Subcutaneous abdominal adipose tissue (tissue), 5 donors: ENCODE results near the gene BDKRB1.

Experiments used
- H3K27ac ChIP-seq: one replicate; pipeline ENCODE4 v1.7.0; 2013; ENCODE audit warnings: low read depth, mild to moderate bottlenecking, inconsistent platforms, low read length, moderate library complexity
- H3K27me3 ChIP-seq, 5 donors: one replicate each; pipeline ENCODE4 v1.7.0; 2013; ENCODE audit warnings: low read length in 5 of 5, inconsistent platforms in 1 of 5; ENCODE audit not compliant: control insufficient read depth in 5 of 5, insufficient read depth in 4 of 5
- H3K36me3 ChIP-seq, 5 donors: one replicate each; pipeline ENCODE4 v1.7.0; 2013; ENCODE audit warnings: low read length in 5 of 5; ENCODE audit not compliant: control insufficient read depth in 5 of 5, insufficient read depth in 5 of 5
- H3K4me1 ChIP-seq, 5 donors: one replicate each; pipeline ENCODE4 v1.7.0; 2013; ENCODE audit warnings: low read length in 5 of 5, mild to moderate bottlenecking in 3 of 5, moderate library complexity in 1 of 5; ENCODE audit not compliant: control insufficient read depth in 5 of 5, insufficient read depth in 5 of 5
- H3K4me3 ChIP-seq, 5 donors: one replicate each; pipeline ENCODE4 v1.7.0; 2013; ENCODE audit warnings: low read length in 5 of 5, low read depth in 1 of 5
- H3K9ac ChIP-seq, 5 donors: one replicate each; pipeline ENCODE4 v1.7.0; 2013; ENCODE audit warnings: low read length in 5 of 5, mild to moderate bottlenecking in 4 of 5, moderate library complexity in 3 of 5
- H3K9me3 ChIP-seq, 5 donors: one replicate each; pipeline ENCODE4 v1.7.0; 2013; ENCODE audit warnings: low read length in 5 of 5; ENCODE audit not compliant: control insufficient read depth in 5 of 5
- donor health status: healthy.
- donor health status: healthy.
- donor health status: healthy.
- donor health status: healthy.
- donor health status: healthy.

The BDKRB1 gene

DNA sequence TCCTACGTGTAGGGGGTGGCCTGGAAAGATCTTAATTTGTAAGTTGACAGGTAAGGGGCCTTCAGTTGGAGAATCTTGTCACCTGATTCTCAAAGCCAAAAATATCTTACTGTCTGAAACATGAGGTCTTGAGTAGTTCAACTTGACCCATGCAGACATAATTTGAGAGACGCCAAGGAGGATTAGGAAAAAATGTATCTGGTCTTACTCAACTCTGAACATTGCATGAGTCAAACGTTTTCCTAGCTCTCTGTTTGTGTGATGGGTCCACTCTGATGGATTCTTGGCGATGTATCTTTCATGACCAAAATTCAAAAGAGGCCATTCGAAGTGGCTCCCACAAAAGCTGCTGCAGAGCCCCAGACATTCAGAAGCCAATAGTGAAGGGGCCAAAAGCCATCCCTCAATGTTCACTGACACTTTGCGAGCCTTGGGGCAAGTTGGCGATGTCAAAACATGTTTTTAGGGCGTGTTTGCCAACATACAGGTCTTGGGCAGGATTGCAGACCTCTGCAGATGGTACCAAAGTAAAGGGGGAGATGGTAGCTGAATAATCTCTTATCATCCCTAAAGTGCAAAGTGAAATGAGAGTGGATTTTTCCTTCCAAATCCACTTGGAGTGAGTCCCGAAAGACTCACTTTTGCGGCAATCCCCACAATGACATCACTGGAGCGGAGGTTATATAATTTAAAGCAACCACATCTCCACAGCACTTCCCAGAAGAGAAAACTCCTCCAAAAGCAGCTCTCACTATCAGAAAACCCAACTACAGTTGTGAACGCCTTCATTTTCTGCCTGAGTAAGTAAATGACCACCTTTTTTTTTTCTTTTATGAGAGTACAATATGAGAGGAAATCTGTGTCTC is at the start of gene BDKRB1:
Gene BDKRB1, plus strand, starts transcription at position 710 of the 866 bp plus-strand sequence. CDS start 7,473 bp downstream, outside the sequence.
- Histone ChIP-seq H3K27ac (peak within 1 kb of the TSS; percentile 12), H3K36me3 (no peaks in the 10 kb centered on the region), H3K4me1 (peaks cover 0 to 19% (median 6%) of the 10 kb centered on the region in 5 donors), H3K9ac (no peak within 1 kb of the TSS), H3K9me3 (peaks cover 0 to 4% (median 0%) of the 10 kb centered on the region in 5 donors), H3K27me3 (peaks cover 0 to 11% (median 2%) of the 10 kb centered on the region in 5 donors), H3K4me3 (no peak within 1 kb of the TSS)

DNA sequence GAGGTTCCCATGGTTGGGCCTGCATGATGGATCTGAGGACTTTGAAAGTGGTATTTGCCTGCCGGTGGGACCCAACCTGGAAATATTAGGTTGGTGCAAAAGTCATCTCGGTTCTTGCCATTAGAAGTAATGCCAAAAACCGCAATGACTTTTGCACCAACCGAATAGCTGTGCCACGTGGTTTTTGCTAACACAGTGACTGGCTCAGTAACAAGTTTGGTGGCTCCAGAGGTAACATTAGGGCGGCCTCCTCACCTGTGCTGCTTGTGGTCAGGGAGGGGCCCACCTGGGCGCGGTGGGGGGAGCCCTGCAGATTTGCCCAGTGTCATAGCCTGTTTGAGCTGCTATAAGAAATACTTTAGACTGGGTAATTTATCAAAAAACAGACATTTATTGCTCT is 49.5 kb upstream of the BDKRB1 start:
- peaks cover 7 to 34% (median 19%) of the 10 kb centered on the region in 5 donors for H3K27me3 ChIP-seq
- no peaks in the 10 kb centered on the region for H3K36me3 ChIP-seq
- no peak overlapping the region for H3K9ac ChIP-seq
- H3K27ac ChIP-seq = no peak overlapping the region
- H3K4me1 ChIP-seq = peaks cover 2 to 35% (median 25%) of the 10 kb centered on the region in 5 donors
- peak overlapping the region; percentile 10 to 84 (median 70) for H3K4me3 ChIP-seq
- peaks cover 0 to 6% (median 4%) of the 10 kb centered on the region in 5 donors for H3K9me3 ChIP-seq

DNA sequence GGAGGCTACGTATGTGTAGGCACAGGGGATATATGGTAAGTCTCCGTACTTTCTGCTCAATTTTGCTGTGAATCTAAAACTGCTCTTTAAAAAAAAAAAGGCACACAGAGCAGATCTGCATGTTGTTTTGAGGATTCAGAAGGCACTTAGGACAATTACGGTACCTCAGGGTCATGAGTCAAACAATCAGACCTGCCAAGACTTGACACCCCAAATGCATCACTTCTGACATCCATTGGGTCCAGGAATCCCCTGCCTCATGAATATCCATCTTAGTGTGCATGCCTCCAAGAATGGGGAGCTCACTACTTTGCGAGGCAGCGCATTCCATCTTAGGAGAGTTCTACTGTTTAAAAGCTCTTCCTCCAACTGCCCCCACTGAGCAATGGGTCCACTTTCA is 48.3 kb upstream of the BDKRB1 start:
- H3K27ac ChIP-seq = no peak overlapping the region

DNA sequence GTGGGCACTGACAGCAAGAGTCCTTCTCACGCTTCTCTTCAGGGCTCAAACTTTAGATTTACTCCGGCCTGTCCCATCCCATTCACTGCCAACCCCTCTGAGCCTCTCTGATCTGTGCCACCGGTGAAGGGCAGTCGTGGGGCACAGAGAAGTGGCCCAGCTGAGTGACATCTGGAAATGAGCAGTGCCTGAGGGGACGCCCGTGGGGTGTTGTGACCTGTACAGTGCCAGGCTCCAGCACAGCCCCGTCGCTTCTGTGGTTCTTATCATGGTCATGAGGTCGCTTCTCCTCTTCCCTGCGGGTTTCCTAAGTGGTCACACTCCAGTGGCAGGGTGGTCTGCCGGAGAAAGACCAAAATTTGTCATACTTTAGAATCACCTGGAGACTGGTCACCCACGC is 47.3 kb upstream of the BDKRB1 start:
- H3K36me3 ChIP-seq = no peaks in the 10 kb centered on the region

More for the DNA sequence above, 48.3 kb upstream of the BDKRB1 start:
- Histone ChIP-seq H3K9ac (no peak overlapping the region), H3K27me3 (peaks cover 7 to 29% (median 16%) of the 10 kb centered on the region in 5 donors), H3K4me1 (peaks cover 2 to 35% (median 25%) of the 10 kb centered on the region in 5 donors), H3K36me3 (no peaks in the 10 kb centered on the region), H3K9me3 (peaks cover 8 to 16% (median 13%) of the 10 kb centered on the region in 5 donors), H3K4me3 (no peak overlapping the region)

DNA sequence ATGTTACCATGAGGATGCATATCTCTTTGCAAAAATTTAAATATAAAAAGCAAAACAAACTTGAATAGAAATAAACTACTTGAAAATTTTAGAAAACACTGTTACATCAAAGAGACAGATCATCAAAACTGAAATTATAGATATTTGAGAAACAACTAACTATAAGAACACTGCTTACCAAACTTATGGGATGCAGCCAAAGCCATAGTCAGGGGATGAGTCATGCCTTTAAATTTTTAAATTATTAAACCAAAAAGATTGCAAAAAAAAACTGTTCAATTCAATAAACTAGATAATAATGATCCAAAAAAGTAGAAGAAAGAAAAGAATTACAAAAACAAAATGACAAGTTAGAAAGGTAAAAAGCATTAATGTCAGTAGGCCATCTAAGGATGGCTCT is 43.9 kb upstream of the BDKRB1 start:
- H3K9ac ChIP-seq = no peak overlapping the region
- H3K27ac ChIP-seq = no peak overlapping the region
- H3K4me3 ChIP-seq = no peak overlapping the region
- no peaks in the 10 kb centered on the region for H3K36me3 ChIP-seq
- peaks cover 8 to 18% (median 14%) of the 10 kb centered on the region in 5 donors for H3K9me3 ChIP-seq
- peaks cover 0 to 14% (median 0%) of the 10 kb centered on the region in 5 donors for H3K4me1 ChIP-seq
- no peaks in the 10 kb centered on the region for H3K27me3 ChIP-seq

More for the DNA sequence above, 47.3 kb upstream of the BDKRB1 start:
- Histone ChIP-seq H3K27me3 (peaks cover 4 to 21% (median 13%) of the 10 kb centered on the region in 5 donors), H3K9ac (no peak overlapping the region), H3K4me3 (no peak overlapping the region), H3K9me3 (peaks cover 8 to 18% (median 14%) of the 10 kb centered on the region in 5 donors), H3K27ac (no peak overlapping the region), H3K4me1 (peaks cover 2 to 33% (median 23%) of the 10 kb centered on the region in 5 donors)

DNA sequence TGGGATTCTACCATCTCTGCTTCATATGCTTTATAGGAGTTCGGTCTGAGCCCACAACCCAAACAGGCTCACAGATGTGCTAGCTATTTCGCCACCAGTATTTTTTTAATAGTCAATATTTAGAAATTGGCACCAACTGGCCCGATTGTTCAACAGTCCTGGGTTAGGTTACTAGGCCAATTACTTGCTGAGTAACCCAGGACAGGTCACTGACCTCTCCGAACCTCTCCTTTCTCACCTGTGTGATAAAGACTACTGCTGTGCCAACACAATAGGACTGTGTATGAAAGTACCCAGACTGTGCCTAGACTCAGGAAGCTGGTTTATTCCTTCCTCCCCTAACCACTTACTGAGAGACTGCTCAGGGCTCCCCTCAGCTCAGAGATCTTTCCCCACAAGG is 43.1 kb upstream of the BDKRB1 start:
- no peak overlapping the region for H3K4me3 ChIP-seq
- H3K27me3 ChIP-seq = no peaks in the 10 kb centered on the region
- H3K9ac ChIP-seq = no peak overlapping the region
- H3K9me3 ChIP-seq = peaks cover 8 to 18% (median 14%) of the 10 kb centered on the region in 5 donors
- H3K36me3 ChIP-seq = no peaks in the 10 kb centered on the region
- peaks cover 0 to 16% (median 0%) of the 10 kb centered on the region in 5 donors for H3K4me1 ChIP-seq
- H3K27ac ChIP-seq = no peak overlapping the region

DNA sequence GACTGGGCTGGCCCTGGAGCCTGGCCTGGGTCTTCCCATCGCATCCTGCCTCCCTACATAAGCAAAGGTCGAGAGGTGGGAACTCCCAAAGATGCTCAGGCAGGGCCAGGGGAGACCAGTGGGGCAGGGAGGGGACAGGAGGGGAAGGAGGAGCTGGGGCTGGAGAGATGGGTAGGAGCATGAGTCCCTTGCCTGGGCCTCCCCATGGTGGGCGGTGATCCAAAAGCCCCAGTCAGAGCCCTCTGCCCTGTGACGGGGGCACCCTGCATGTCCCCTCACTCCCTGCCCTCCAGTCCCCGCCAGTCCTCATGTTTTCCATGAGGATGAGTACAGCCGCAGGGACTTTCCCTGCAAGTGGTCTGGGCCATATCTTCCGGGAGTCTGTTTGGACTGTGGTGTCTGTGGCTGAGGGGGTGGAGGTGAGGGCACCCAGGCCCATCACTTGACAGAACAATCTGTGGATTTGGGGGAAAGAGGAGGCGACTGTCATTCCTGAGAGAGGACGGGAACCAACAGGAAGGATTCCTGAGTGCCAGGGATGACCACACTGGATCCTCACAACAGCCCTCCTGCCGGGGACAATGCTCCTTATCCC is 42.0 kb upstream of the BDKRB1 start:
- H3K27ac ChIP-seq = no peak overlapping the region
- H3K4me3 ChIP-seq = no peak overlapping the region
- no peaks in the 10 kb centered on the region for H3K36me3 ChIP-seq
- peaks cover 0 to 16% (median 0%) of the 10 kb centered on the region in 5 donors for H3K4me1 ChIP-seq
- no peak overlapping the region for H3K9ac ChIP-seq
- H3K27me3 ChIP-seq = no peaks in the 10 kb centered on the region
- peaks cover 8 to 18% (median 14%) of the 10 kb centered on the region in 5 donors for H3K9me3 ChIP-seq

DNA sequence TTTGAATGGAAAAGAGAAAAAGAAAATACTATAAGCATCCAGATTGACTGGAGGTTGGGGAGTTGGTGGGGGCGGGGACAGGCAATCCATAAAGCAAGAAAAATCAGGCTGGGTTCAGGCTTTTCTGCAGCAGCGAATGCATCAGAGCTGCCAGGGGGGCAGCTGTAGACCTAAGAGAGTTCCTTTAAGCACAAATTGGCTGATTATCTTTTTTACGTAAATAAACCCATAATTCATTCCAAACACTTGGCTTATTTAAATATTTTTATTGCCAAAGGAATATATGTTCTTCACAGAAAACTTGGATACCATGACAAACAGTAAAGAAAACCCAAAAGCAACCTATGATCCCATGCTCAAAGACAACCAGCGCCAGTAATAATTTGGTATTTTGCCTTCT is 41.2 kb upstream of the BDKRB1 start:
- Histone ChIP-seq H3K9me3 (peaks cover 8 to 18% (median 14%) of the 10 kb centered on the region in 5 donors), H3K36me3 (no peaks in the 10 kb centered on the region), H3K27ac (no peak overlapping the region)

DNA sequence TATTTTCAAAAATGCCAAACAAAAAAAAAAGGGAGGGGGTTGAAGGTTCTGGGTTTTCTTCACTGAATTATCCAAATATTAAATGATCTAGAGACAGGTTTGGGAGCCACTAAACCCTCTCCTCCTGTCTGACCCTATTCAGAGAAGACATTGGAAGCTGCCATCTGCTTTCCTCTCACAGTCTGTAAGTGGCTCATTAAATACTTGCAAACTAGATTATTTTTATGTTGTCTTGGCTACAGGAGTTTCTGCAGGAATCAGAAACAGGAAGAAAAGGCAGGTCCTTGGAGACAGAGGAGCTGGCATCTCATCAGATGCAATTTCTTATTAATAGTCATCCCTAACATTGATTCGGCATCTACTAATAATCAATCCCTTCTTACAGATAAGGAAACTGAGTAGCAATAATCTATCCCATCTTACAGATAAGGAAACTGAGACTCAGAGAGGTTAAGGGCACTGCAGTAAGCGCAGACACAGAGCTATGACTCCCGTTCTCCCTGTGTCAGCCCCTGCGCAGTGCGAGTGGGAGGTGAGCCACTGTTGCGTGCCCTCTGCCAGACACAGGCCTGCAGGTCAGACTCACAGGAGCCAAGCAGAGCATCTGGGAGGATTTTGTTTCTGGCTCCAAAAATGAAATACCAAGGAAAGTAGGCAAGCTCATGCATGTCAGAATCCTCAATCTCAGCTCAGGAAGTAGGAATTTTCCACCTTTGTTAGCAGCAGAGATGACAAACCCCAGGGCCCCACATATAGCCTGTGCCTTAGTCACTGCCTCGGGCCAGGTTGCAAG is 40.4 kb upstream of the BDKRB1 start:
- Histone ChIP-seq H3K4me3 (no peak overlapping the region), H3K27ac (no peak overlapping the region), H3K4me1 (peaks cover 0 to 16% (median 0%) of the 10 kb centered on the region in 5 donors), H3K36me3 (no peaks in the 10 kb centered on the region), H3K27me3 (peaks cover 0 to under 1% (median 0%) of the 10 kb centered on the region in 5 donors), H3K9me3 (peaks cover 8 to 18% (median 14%) of the 10 kb centered on the region in 5 donors), H3K9ac (no peak overlapping the region)

More for the DNA sequence above, 41.2 kb upstream of the BDKRB1 start:
- H3K9ac ChIP-seq = no peak overlapping the region
- no peak overlapping the region for H3K4me3 ChIP-seq
- H3K4me1 ChIP-seq = peaks cover 0 to 16% (median 0%) of the 10 kb centered on the region in 5 donors
- H3K27me3 ChIP-seq = no peaks in the 10 kb centered on the region
